ENCODE results near the gene TRPV2.

DNA sequence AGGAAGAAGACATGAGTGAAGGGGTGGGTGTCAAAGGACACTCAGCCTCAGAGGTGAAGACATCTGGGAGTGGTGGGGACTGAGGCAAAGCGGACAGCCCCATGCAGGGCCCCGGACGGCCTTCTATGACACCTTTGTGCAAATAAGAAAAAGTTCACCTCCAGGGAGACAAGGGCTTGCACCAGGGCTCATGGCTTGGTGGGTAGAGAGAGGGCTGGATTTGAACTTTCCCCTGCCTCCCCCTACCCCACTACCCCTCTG is 46.2 kb downstream of the TRPV2 start:
- TF ChIP-seq, protein P1, sequence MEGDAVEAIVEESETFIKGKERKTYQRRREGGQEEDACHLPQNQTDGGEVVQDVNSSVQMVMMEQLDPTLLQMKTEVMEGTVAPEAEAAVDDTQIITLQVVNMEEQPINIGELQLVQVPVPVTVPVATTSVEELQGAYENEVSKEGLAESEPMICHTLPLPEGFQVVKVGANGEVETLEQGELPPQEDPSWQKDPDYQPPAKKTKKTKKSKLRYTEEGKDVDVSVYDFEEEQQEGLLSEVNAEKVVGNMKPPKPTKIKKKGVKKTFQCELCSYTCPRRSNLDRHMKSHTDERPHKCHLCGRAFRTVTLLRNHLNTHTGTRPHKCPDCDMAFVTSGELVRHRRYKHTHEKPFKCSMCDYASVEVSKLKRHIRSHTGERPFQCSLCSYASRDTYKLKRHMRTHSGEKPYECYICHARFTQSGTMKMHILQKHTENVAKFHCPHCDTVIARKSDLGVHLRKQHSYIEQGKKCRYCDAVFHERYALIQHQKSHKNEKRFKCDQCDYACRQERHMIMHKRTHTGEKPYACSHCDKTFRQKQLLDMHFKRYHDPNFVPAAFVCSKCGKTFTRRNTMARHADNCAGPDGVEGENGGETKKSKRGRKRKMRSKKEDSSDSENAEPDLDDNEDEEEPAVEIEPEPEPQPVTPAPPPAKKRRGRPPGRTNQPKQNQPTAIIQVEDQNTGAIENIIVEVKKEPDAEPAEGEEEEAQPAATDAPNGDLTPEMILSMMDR (IDR thresholded peaks at IDR 0.05) = no peak
- TF ChIP-seq EP300 (IDR thresholded peaks at IDR 0.05) = no peak
